Measurements from ENCODE around the gene UVRAG.

The UVRAG gene

GRCh38 chr11:75776546-75776945, 38.5 kb upstream of the UVRAG start:
- TF ChIP-seq, protein P1, sequence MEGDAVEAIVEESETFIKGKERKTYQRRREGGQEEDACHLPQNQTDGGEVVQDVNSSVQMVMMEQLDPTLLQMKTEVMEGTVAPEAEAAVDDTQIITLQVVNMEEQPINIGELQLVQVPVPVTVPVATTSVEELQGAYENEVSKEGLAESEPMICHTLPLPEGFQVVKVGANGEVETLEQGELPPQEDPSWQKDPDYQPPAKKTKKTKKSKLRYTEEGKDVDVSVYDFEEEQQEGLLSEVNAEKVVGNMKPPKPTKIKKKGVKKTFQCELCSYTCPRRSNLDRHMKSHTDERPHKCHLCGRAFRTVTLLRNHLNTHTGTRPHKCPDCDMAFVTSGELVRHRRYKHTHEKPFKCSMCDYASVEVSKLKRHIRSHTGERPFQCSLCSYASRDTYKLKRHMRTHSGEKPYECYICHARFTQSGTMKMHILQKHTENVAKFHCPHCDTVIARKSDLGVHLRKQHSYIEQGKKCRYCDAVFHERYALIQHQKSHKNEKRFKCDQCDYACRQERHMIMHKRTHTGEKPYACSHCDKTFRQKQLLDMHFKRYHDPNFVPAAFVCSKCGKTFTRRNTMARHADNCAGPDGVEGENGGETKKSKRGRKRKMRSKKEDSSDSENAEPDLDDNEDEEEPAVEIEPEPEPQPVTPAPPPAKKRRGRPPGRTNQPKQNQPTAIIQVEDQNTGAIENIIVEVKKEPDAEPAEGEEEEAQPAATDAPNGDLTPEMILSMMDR (IDR thresholded peaks at IDR 0.05; ENCODE audit: insufficient read depth, low read length, poor library complexity, severe bottlenecking), result no peak
- DNase-seq (ENCODE audit: extremely low read depth, insufficient read length), result no peak
- Histone ChIP-seq H3K36me3 (ENCODE audit: control insufficient read depth, insufficient read depth, low read length) (no peaks in the 10 kb centered on the region; the same call in 1 of the 2 replicates), H3K4me3 (replicated peaks; ENCODE audit: low read depth, low read length) (no peak overlapping the region), H3K27me3 (replicated peaks; ENCODE audit: control insufficient read depth, insufficient read depth, low read length) (no peaks in the 10 kb centered on the region)

DNA sequence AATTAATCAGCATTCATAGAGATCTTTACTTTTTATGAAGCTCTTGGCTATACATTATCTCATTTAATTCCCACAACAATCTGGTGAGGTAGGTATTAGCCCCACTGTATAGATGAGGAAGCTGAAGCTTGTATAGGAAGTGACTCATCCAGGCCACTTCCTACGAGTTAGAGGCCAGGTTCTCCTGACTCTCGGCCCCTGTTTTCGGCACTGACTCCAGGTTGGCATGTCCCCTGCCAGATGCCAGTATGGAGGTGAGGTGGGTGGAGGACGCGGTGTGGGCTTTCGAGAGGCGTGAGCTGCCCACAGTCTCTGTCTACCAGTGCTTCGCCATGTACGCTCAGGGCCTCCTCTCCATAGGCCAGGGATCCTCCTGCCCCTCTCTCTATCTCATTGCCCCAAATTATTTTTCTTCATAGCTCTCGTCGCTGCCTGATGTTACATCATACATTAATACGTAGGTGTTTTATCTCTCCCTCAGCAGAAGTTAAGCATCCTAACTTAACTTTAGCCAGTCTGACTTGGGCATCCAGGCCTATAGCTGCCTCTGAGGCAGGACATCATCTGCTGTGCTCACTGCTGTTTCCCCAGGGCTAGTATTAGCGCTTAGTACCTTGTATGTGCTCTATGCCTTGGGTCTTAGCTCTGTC, 37.4 kb upstream of the UVRAG start:
- TF ChIP-seq, protein P1 (IDR thresholded peaks at IDR 0.05; ENCODE audit: insufficient read depth, low read length, poor library complexity, severe bottlenecking), result no peak
- Histone ChIP-seq H3K4me3 (replicated peaks; ENCODE audit: low read depth, low read length) (no peak overlapping the region), H3K27me3 (replicated peaks; ENCODE audit: control insufficient read depth, insufficient read depth, low read length) (no peaks in the 10 kb centered on the region), H3K36me3 (ENCODE audit: control insufficient read depth, insufficient read depth, low read length) (no peaks in the 10 kb centered on the region; the same call in 1 of the 2 replicates)
- DNase-seq (ENCODE audit: extremely low read depth, insufficient read length), result no peak

DNA sequence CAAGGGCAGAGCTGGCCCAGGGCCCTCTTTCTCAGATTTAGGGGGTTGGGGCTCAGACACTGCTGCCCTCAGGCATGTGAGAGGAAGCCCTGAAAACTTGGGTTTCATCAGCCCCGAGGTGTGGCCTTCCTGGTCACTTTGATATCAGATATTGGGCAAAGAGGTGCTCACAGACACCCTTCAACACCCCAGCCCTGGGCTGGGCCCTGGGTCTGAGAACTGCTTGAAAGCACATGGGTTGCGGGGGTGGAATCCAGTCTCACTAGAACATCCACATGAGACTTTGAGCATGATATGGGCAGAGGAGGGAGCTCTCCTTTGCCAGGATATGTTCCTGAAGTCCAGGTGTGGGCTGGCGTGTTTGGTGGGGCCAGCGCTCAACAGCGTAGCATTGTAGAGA, 36.0 kb upstream of the UVRAG start:
- no peaks in the 10 kb centered on the region for H3K27me3 ChIP-seq (replicated peaks; ENCODE audit: control insufficient read depth, insufficient read depth, low read length)
- TF ChIP-seq, protein P1 (IDR thresholded peaks at IDR 0.05; ENCODE audit: insufficient read depth, low read length, poor library complexity, severe bottlenecking), result no peak
- no peak overlapping the region for H3K4me3 ChIP-seq (replicated peaks; ENCODE audit: low read depth, low read length)
- no peak for DNase-seq (ENCODE audit: extremely low read depth, insufficient read length)
- no peaks in the 10 kb centered on the region; the same call in 1 of the 2 replicates for H3K36me3 ChIP-seq (ENCODE audit: control insufficient read depth, insufficient read depth, low read length)

DNA sequence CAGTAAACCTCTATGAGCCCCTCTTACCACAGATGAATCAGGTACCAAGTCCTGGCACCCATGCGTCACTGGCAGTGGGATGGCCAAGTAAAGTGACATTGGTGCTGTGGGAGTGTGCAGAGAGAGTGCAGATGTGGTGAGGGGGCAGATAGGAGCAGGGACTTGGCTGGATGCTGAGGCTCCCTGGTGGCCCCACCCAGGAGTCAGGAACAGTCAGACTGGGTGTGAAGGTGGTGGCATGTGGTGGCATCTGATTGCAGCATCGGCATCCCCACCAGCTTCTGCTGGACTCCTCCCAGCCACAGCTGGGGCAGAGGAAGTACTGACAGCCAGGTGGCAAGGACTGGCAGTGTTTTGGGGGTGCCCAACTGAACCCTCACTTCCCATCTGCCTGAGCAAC, 35.0 kb upstream of the UVRAG start:
- TF ChIP-seq, protein P1 (IDR thresholded peaks at IDR 0.05; ENCODE audit: insufficient read depth, low read length, poor library complexity, severe bottlenecking), result no peak
- Histone ChIP-seq H3K27me3 (replicated peaks; ENCODE audit: control insufficient read depth, insufficient read depth, low read length) (no peaks in the 10 kb centered on the region), H3K36me3 (ENCODE audit: control insufficient read depth, insufficient read depth, low read length) (no peaks in the 10 kb centered on the region; the same call in 1 of the 2 replicates), H3K4me3 (replicated peaks; ENCODE audit: low read depth, low read length) (no peak overlapping the region)
- DNase-seq (ENCODE audit: extremely low read depth, insufficient read length), result no peak

- TF ChIP-seq, protein P1 (IDR thresholded peaks at IDR 0.05; ENCODE audit: insufficient read depth, low read length, poor library complexity, severe bottlenecking), result no peak
- no peak for DNase-seq (ENCODE audit: extremely low read depth, insufficient read length)
- Histone ChIP-seq H3K36me3 (ENCODE audit: control insufficient read depth, insufficient read depth, low read length) (peaks cover 5% of the 10 kb centered on the region), H3K27me3 (replicated peaks; ENCODE audit: control insufficient read depth, insufficient read depth, low read length) (no peaks in the 10 kb centered on the region), H3K4me3 (replicated peaks; ENCODE audit: low read depth, low read length) (no peak overlapping the region)
These were observed 34.1 kb upstream of the UVRAG start for GRCh38 chr11:75780888-75781287.

- TF ChIP-seq, protein P1 (IDR thresholded peaks at IDR 0.05; ENCODE audit: insufficient read depth, low read length, poor library complexity, severe bottlenecking), result no peak
- H3K36me3 ChIP-seq (ENCODE audit: control insufficient read depth, insufficient read depth, low read length), result peaks cover 7% of the 10 kb centered on the region
- H3K27me3 ChIP-seq (replicated peaks; ENCODE audit: control insufficient read depth, insufficient read depth, low read length), result no peaks in the 10 kb centered on the region
- DNase-seq (ENCODE audit: extremely low read depth, insufficient read length), result no peak
- no peak overlapping the region for H3K4me3 ChIP-seq (replicated peaks; ENCODE audit: low read depth, low read length)
These were observed 33.7 kb upstream of the UVRAG start for GRCh38 chr11:75781296-75781695.
